ENCODE results near the gene DNAJC3.
"Not testable (repeated sequence)": the region's sequence is repeated elsewhere in the genome, so short reads cannot be mapped to it uniquely, and the experiment has no call there.

Gene DNAJC3

GRCh38 chr13:95716231-95716630, 39.3 kb downstream of the DNAJC3 start:
- DNase-seq = no peak

- DNase-seq = no peak
These were observed 45.3 kb downstream of the DNAJC3 start for GRCh38 chr13:95722241-95722640.

- DNase-seq = no peak
These were observed 46.5 kb downstream of the DNAJC3 start for GRCh38 chr13:95723438-95723837.

GRCh38 chr13:95724252-95724651, 47.3 kb downstream of the DNAJC3 start:
- no peak for DNase-seq

GRCh38 chr13:95726876-95727275, 49.9 kb downstream of the DNAJC3 start:
- DNase-seq = no peak

- DNase-seq = no peak
These were observed 52.0 kb downstream of the DNAJC3 start for GRCh38 chr13:95728957-95729356.

- no peak for DNase-seq
These were observed 57.2 kb downstream of the DNAJC3 start for GRCh38 chr13:95734124-95734523.

- not testable (repeated sequence) for DNase-seq
These were observed 63.4 kb downstream of the DNAJC3 start for GRCh38 chr13:95740071-95740978.

GRCh38 chr13:95740979-95741320, 64.0 kb downstream of the DNAJC3 start:
- DNase-seq = no peak

- no peak for DNase-seq
These were observed 64.9 kb downstream of the DNAJC3 start for GRCh38 chr13:95741584-95742563.

GRCh38 chr13:95743192-95743591, 66.3 kb downstream of the DNAJC3 start:
- no peak for DNase-seq

GRCh38 chr13:95745289-95745688, 68.3 kb downstream of the DNAJC3 start:
- no peak for DNase-seq

GRCh38 chr13:95745752-95746151, 68.8 kb downstream of the DNAJC3 start:
- no peak for DNase-seq

GRCh38 chr13:95749545-95749944, 72.6 kb downstream of the DNAJC3 start:
- DNase-seq = no peak

GRCh38 chr13:95752677-95753076, 75.7 kb downstream of the DNAJC3 start:
- no peak for DNase-seq

- no peak for DNase-seq
These were observed 77.1 kb downstream of the DNAJC3 start for GRCh38 chr13:95754069-95754468.

- DNase-seq = no peak
These were observed 79.1 kb downstream of the DNAJC3 start for GRCh38 chr13:95756072-95756471.

GRCh38 chr13:95762626-95763025, 85.7 kb downstream of the DNAJC3 start:
- not testable (repeated sequence) for DNase-seq

GRCh38 chr13:95763601-95764000, 86.7 kb downstream of the DNAJC3 start:
- DNase-seq = no peak

- no peak for DNase-seq
These were observed 95.0 kb downstream of the DNAJC3 start for GRCh38 chr13:95771905-95772304.

- DNase-seq = no peak
These were observed 102.6 kb downstream of the DNAJC3 start for GRCh38 chr13:95779522-95779921.

- DNase-seq = peak; percentile 19
These were observed 104.1 kb downstream of the DNAJC3 start for GRCh38 chr13:95781016-95781415.

GRCh38 chr13:95781940-95782339, 105.0 kb downstream of the DNAJC3 start:
- not testable (repeated sequence) for DNase-seq

GRCh38 chr13:95783747-95784146, 106.8 kb downstream of the DNAJC3 start:
- no peak for DNase-seq

All from NCI-H1092 treated with DMSO at 0.1 percent for 48 hours (cell line).